Activated gamma-delta T cell (primary cell): ENCODE results near the gene DSP.

Experiments
- DNase-seq: peaks from one replicate; lab custom pipeline; 2025; lab: John Stamatoyannopoulos, UW

DSP gene

DNA sequence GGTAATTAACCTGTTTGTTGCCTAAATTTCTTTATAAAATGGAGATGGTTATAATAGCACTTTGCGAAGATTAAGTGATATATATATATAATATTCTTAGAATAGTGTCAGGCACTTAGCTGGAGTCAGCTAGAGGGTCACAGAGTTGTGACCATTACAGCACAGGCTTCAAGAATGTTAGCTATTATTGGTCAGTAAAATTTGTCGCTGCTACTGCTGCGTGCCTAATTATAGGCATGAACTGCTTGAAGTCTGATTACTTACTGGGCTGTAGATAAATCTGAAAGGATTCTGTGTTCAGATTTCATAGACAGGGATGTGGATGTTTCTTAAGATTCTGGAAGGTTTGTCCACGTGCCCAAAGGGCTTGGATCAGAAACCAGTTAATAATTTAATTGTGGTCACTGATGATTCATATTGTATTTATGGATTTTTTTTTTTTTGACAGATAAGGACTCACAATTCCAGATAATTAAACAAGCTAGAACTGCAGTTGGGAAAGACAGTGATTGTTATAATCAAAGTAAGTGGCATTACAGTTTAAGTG, 53.2 kb downstream of the DSP start:
- DNase-seq: no peak

DNA sequence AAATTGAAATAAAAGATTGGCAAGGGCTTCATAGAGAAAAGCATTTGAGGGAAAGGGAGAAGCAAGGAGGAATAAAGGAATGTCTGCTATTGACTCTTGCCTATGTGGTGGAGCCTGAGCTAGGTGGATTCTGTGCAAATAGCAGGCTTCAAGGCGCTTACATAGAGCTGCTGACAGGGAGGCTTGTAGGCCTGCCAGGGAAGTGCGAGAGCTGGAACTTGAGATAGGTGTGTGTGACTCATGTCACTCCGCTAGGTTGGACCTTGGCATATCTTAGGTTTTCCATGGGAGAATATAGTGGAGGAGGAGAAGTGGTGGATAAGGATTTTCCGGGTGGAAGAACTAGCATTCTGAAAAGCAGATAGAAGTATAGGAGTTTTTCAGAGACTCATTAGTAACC, 62.5 kb downstream of the DSP start:
- no peak for DNase-seq

DNA sequence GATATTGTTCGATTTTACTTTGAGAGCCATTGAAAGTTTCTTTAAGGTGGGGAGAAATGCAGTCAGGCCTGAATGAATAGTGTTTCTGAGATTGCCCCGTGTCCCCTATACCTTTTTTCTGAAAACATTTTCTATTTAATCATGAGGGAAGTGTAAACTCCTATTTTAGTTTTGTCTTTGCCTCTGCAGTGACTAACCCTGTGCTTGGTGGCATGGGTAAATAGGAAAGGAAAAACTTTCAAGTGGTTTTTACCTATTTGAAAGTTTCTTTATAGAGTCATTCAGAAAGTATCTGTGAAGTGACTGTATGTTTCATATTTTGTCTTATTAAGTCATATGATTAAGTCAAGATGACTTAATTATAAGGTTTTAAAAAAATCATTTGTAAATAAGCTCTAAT, 63.0 kb downstream of the DSP start:
- DNase-seq: no peak

DNA sequence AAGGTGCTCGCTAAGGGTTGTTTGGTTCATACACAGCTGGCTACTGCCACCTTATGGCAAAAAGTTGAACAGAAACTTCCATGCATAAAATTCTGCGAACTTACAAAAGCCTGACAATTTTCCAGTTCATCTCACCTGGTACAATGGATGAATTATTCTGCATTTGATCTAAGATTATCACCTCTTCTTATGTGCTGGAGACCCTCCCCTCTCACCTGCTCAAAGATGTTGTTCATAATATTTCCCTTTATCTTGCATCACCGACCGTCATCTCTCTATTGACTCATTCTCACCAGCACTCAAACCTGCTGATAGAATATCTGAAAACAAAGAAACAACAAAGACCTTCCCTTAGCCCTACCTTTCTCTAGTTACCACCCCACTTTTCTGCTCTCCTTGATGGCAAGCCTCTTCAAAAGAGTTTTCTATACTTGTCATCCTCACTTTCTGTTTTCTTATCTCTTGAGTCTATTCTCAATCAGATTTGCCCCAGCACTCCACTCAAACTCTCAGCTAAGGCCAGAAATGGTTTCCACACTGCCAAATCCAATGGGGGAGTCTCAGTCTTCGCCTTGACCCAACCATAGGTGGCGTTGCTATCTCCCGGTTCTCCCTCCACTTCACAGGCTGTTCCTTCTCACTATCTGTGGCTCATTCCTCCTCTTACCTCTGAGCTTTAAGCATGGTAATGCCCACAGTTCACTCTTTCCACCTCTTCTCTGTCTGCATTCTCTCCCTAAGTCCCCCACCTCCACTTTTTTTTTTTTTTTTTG, 74.3 kb downstream of the DSP start:
- no peak for DNase-seq

DNA sequence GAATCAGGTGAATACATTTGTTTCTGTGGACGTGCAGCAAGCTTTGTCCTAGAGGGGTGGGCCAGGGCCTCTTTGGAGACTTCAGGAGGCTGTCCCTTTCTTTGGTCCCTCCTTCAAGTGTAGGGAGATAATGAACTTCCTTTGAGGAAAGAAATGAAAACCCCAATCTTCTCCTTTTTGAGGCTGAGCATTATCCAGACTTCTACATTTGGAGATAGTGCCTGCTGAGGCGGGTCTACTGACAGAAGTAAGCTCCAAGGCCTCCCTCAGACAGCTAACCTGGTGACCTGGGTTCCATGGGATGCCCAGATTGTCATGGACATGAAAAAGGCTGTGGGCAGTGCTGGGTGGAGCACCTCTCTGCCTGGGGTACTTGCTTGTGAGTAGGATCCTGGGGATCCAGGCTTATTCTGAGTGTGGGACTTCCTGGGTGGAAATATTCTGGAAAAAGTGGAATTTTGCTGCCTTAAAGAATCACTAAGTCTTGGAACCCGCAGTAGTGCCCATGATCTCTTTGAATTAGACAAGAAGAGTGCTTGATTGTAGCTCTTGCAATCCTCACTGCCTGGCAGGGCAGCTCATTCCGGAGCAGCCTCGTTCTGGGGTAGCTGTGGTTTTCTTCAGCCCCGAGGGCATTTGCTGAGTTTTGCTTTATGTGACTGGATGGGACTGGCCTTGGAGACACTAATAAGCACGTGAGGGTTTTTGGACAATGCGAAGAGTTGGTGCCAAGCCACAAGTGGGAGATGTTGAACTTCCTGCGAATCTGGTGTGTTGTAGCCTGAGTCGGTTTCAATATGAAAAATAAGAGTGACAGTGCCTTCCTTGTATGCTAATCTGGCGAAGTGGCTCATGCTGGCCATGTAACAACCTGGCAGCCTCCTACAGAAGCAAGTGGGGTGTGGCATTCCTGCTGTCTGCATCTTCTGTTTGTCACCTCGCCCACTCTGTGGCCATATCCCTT, 76.6 kb downstream of the DSP start:
- no peak for DNase-seq

DNA sequence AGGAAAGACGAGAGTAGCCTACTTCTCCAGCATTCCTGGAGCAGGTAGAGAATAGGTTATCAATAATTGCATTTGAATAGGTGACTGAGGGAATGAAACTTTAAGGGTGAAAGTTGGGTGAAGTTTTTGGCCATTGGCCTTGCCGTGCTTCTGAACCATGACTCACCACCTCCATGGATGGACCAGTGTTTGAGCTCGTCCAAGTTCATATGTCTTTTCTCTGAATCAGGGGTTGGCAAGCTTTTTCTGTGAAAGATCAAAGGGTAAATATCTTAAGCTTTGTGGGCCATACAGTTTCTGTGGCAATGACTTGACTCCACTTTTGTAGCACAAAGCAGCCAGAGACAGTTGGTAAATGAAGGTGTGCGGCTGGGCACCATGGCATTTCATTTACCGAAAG, 80.3 kb downstream of the DSP start:
- no peak for DNase-seq

DNA sequence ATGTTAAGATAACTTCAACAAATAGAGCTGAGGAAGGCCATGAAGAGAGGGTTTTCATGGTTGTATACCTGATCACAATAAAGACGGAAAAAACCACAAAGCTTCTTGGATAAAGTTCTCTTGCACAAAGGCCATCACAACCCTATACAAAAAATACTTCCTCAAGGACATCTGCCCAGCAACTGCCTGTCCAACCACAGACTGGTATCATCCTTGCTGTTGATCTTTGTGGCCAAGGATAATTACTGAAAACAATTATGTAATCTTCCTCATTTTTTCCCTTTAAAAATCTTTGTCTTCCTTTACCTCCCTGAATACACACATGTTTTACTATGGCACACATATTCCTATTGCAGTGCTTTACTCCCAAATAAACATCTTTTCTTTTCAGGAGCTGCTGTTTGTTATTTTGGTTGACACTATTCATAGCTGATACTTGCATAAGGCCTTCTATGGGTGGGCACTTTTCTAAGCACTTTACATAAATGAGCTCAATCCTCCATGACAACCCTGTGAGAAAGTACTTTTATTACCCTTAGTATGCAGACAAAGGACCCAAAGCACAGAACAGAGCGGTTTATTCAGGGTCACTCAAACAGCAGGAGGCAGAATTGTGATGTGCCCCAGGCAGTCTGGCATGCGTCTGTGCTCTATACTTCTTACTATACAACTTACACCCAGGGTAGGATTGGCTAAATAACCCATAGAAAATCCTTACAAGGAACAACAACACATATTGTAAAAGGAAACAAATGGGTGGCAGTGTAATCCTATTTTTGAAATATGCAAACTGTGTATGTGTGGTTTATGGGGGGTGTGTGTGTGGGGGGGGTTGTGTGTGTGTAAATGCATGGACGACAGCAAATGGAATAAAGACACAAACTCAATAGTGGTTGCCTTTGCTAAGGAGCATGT, 83.6 kb downstream of the DSP start:
- no peak for DNase-seq

DNA sequence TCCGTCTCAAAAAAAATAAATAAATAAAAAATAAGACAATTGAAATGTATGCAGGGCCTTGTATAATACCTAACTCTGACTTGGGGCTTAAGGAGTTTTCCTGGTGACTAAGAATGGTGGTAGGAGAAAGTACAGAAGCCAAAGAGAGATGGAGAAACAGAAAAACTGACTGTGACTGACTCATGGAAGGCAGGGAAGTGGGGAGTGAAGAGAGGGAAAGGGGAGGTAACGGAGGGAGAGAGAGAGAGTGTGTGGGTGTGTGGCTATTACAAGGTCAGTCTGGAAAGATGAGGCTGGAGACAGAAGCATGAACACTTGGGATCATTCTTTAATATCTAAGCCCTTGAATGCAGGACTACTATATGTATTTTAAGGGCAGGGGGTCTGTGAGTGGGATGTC, 87.0 kb downstream of the DSP start:
- DNase-seq: no peak

DNA sequence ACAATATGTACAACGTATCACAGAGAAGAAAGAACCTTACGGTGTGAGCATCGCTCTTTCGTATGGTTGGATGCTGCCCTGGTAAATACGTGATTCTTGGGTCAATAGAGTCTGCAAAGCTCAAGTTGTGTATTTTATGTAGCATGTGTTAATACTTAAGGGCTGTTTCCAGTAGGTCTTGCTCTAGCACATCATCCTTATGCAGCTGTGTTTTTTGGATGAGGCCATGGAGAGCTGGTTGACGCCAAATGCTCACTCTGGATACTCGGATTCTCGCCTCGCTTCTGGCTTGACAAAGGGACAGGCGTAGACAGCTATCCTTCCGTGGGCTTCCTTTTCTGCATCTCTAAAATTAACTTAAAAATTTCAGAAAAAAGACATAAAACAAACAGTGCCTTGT, 87.4 kb downstream of the DSP start:
- DNase-seq: no peak

DNA sequence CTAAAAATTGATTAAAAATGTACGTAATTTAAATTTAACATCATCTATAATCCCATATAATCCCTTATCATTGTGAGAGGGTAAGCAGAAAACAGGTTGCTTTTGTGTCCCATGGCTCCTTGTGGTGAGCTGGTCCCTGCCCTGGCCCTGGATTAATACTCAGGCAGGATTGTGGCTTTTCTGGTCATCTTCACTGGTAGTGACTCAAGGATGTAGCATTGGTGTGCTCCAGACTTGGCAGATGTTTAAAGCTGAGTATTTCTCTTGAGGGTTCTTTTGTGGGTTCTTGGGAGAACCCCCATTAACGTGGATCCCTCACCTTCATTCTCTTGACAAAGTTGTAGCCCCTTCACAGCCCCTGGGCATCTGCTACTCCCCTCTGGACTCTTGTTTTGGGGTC, 87.8 kb downstream of the DSP start:
- no peak for DNase-seq

DNA sequence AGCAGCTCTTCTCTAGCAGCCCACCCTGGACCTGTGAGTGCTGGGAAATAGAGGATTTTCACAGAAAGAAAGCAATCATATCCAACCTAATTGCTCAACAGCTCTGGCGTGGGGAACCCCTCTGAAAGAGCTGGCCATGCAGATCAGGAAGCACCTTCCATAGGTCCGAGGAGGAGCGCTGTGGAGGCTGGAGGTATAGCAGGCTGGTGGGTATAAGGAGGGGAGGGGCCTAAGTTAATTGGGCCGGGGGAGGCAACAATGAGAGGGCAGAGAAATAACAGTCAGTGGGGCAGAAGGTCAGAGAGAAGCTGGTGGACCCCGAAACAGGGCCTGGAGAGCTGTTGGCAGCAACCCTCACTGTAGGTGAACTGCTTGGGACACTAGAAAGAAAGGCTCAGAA, 89.3 kb downstream of the DSP start:
- no peak for DNase-seq

DNA sequence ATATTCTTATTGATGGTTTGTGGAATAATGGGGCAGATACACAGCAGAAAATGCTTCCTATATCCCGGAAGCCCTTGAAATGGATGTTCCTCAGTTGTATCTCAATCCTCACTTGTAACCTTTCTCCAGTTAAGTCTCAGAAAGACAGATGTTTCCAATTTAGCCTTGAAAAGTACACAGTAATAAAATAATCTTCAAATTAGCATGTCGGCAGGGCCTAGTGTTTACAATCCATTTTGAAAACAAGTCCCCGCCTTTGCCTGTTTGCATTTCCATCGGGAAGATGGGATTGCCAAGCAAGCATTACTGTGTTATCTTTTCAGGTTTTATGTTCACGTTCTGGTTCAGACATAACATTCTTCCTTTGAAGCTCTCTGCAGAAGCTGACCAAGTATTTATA, 90.0 kb downstream of the DSP start:
- no peak for DNase-seq

DNA sequence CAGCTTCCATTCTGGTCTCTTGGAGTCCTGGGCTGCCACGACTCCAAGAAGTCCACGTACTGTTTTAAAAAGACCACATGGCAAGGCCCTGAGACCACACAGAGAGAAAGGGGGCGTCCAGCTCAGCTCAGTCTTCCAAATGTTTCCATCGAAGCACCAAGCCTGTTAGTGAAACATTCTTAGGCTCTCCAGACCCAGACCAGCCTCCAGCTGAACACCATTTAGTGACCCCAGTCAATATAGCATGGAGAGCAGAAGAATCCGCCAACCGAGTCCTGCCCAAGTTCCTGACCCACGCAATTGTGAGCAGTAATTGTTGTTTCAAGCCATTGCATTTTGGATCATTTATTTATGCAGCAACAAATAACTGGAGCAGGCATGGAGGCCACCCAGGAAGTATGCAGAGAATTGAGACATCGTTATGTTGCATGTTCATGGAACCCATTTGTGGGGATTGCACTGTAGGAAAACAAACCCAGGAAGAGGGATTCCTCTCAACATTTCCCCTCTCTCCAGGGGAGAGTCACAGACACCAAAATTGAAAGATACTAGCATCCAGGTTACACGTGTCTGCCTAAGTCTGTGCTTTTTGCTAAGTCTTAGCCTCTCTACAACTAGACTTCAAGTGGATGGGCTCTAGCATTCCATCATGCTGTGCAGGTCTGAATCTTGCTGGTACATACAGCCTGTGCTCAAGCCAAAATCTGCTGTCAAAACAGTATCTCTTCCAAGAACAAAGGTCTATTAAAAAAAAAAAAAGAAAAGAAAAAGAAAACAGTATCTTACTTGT, 91.2 kb downstream of the DSP start:
- no peak for DNase-seq

DNA sequence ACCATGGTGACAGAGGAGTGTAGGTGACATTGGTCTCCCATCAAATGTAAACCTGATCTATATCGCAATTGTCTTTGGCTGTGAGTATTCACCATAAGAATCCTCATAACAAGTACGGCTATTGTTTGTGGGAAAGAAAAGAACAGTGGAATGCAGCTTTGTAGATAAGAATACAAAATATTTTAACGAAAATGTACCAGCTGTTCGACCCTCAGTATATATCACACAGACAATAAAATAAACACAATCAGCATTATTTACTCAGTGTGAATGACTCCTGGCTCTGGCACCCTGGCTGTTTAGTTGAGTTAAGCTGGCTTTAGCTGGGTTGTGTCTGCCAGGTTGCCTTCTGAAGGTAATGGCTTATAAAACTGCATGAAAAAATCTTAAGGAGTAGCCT, 91.9 kb downstream of the DSP start:
- DNase-seq: no peak

DNA sequence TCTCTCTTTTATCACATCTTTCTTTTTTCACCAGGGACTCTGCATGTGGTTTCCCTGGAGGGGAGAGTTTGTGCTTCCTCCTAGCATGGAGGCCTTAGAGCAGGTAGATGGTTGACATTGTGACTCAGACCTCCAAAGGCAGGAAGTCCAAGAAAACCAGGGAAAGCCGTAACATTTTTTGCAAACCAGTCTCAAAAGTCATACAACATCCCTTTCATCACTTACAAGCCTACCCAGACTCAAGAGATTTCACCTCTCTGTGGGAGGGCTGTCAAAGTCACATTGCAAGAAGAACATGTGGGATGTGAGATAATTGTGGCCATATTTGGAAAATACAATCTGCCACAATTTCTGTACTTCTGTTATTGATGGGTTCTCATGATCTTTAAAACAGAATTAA, 94.7 kb downstream of the DSP start:
- no peak for DNase-seq
